HL-60 (cell line): ENCODE data around the gene FBXW4.

Experiments
- DNase-seq, 2 experiments: peaks; one replicate each; pipeline ENCODE4 v3.0.0-alpha.2; 2010 to 2020; ENCODE audit warnings: low read depth in 1 of 2, low spot score in 1 of 2
- H3K27ac ChIP-seq: fragments of 250-450 bp; sonication (Bioruptor Pico); replicated peaks from 2 replicates; pipeline ENCODE4 v1.5.1; 2020; ENCODE audit warnings: mild to moderate bottlenecking, moderate library complexity
- H3K27me3 ChIP-seq: fragments of 250-450 bp; sonication (Bioruptor Pico); 2 replicates; pipeline ENCODE4 v1.5.1; 2021; ENCODE audit warnings: mild to moderate bottlenecking, moderate library complexity; ENCODE audit not compliant: insufficient read depth, poor library complexity, severe bottlenecking
- H3K4me3 ChIP-seq: replicated peaks from 2 replicates; pipeline ENCODE4 v1.5.1; 2011; ENCODE audit warnings: mild to moderate bottlenecking, control low read depth, low read length; ENCODE audit not compliant: insufficient read depth
- GABPA ChIP-seq: IDR thresholded peaks from 2 replicates; pipeline ENCODE4 v1.6.1; 2012; ENCODE audit warnings: low read depth
- POLR2AphosphoS5 ChIP-seq: IDR thresholded peaks from 2 replicates; pipeline ENCODE4 v1.6.1; 2012; ENCODE audit warnings: low read depth
- SPI1 ChIP-seq: IDR thresholded peaks from 2 replicates; pipeline ENCODE4 v1.6.1; 2012; ENCODE audit warnings: low read depth, mild to moderate bottlenecking, borderline replicate concordance
- TF ChIP-seq, protein P1 (sequence below): IDR thresholded peaks from one replicate; pipeline ENCODE4 v1.5.1; 2011; ENCODE audit warnings: low read length, control low read depth, inconsistent platforms; ENCODE audit not compliant: insufficient read depth
- TF ChIP-seq, protein P2 (sequence below): IDR thresholded peaks from 2 replicates; pipeline ENCODE4 v1.6.1; 2012; ENCODE audit warnings: low read depth; ENCODE audit not compliant: insufficient replicate concordance

Gene FBXW4

DNA sequence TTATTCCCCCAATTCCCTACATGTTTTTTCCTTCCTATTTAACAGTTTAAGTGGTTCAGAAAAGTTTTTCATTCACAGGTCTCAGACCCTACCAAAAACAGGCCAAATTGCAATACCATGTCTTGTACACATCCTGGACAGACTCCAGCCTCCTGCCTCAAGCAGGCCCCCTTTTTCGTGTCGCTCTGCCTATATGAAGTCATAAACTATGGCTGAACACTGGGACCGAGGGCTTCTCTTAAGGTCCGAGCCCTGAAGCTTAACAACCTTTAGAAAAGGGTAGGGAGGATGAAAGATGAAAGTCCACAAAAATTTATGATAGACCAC, 1.4 kb downstream of the FBXW4 start:
- DNase-seq, result peak in 1 of 2 experiments; percentile 34
- Histone ChIP-seq H3K4me3 (peak overlapping the region; percentile 58), H3K27ac (peak overlapping the region; percentile 98), H3K27me3 (no peaks in the 10 kb centered on the region)
- TF ChIP-seq, protein P1, sequence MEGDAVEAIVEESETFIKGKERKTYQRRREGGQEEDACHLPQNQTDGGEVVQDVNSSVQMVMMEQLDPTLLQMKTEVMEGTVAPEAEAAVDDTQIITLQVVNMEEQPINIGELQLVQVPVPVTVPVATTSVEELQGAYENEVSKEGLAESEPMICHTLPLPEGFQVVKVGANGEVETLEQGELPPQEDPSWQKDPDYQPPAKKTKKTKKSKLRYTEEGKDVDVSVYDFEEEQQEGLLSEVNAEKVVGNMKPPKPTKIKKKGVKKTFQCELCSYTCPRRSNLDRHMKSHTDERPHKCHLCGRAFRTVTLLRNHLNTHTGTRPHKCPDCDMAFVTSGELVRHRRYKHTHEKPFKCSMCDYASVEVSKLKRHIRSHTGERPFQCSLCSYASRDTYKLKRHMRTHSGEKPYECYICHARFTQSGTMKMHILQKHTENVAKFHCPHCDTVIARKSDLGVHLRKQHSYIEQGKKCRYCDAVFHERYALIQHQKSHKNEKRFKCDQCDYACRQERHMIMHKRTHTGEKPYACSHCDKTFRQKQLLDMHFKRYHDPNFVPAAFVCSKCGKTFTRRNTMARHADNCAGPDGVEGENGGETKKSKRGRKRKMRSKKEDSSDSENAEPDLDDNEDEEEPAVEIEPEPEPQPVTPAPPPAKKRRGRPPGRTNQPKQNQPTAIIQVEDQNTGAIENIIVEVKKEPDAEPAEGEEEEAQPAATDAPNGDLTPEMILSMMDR, result no peak
- TF ChIP-seq GABPA (no peak), SPI1 (no peak), POLR2AphosphoS5 (no peak)
- TF ChIP-seq, protein P2, sequence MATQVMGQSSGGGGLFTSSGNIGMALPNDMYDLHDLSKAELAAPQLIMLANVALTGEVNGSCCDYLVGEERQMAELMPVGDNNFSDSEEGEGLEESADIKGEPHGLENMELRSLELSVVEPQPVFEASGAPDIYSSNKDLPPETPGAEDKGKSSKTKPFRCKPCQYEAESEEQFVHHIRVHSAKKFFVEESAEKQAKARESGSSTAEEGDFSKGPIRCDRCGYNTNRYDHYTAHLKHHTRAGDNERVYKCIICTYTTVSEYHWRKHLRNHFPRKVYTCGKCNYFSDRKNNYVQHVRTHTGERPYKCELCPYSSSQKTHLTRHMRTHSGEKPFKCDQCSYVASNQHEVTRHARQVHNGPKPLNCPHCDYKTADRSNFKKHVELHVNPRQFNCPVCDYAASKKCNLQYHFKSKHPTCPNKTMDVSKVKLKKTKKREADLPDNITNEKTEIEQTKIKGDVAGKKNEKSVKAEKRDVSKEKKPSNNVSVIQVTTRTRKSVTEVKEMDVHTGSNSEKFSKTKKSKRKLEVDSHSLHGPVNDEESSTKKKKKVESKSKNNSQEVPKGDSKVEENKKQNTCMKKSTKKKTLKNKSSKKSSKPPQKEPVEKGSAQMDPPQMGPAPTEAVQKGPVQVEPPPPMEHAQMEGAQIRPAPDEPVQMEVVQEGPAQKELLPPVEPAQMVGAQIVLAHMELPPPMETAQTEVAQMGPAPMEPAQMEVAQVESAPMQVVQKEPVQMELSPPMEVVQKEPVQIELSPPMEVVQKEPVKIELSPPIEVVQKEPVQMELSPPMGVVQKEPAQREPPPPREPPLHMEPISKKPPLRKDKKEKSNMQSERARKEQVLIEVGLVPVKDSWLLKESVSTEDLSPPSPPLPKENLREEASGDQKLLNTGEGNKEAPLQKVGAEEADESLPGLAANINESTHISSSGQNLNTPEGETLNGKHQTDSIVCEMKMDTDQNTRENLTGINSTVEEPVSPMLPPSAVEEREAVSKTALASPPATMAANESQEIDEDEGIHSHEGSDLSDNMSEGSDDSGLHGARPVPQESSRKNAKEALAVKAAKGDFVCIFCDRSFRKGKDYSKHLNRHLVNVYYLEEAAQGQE, result no peak

DNA sequence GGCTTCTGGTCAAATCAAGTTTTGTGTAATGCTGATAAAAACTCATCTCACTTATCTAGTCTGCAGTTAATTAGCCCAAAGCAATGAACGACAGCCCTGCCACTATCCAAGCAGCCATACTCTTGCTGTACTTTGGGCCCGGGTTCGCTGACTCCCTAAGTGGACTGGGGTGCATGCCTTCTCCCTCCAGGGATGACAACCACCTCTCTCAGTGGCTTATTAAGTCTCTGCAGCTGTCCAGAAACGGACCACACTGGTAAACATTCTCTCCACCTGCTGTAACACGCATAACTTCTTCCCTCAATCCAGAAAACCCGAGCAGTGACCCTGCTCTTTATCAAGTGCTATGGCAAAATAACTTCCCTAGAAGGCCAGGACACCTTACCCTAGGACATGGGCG, 3.9 kb downstream of the FBXW4 start:
- no peaks in the 10 kb centered on the region for H3K27me3 ChIP-seq
- H3K27ac ChIP-seq, result no peak overlapping the region
- TF ChIP-seq, protein P2, result no peak
- TF ChIP-seq POLR2AphosphoS5 (no peak), SPI1 (no peak), GABPA (no peak)
- TF ChIP-seq, protein P1, result no peak
- DNase-seq, result no peak
- H3K4me3 ChIP-seq, result no peak overlapping the region

DNA sequence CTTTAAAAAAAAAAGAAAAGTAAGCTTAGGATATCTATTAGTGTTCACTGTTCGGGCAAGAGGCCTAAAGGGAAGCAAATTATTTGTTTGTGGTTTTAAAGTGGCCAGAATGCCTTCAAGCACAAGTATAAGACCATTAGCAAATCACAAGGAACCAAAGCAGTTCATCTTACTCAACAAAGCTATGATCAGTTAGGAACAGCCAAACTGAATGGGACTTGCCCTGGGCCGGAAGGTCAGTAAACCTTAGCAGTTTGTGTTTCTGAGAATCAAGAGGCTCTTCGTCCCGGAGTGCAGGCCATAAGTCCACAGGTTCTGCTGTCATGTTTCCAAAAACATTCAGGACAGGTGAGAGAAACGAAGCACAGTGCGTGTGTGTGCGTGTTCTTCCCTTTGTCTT, 4.5 kb downstream of the FBXW4 start:
- no peak for DNase-seq
- no peaks in the 10 kb centered on the region for H3K27me3 ChIP-seq
- no peak for TF ChIP-seq SPI1
- TF ChIP-seq GABPA, result no peak
- TF ChIP-seq POLR2AphosphoS5, result no peak
- TF ChIP-seq, protein P2, result no peak
- TF ChIP-seq, protein P1, result no peak
- no peak overlapping the region for H3K4me3 ChIP-seq
- H3K27ac ChIP-seq, result no peak overlapping the region
